ENCODE results near the gene C16orf54.
A peak's percentile ranks its signal among the peaks of the same experiment; 100 is the strongest.
"Not testable (repeated sequence)": the region's sequence is repeated elsewhere in the genome, so short reads cannot be mapped to it uniquely, and the experiment has no call there.

The C16orf54 gene

DNA sequence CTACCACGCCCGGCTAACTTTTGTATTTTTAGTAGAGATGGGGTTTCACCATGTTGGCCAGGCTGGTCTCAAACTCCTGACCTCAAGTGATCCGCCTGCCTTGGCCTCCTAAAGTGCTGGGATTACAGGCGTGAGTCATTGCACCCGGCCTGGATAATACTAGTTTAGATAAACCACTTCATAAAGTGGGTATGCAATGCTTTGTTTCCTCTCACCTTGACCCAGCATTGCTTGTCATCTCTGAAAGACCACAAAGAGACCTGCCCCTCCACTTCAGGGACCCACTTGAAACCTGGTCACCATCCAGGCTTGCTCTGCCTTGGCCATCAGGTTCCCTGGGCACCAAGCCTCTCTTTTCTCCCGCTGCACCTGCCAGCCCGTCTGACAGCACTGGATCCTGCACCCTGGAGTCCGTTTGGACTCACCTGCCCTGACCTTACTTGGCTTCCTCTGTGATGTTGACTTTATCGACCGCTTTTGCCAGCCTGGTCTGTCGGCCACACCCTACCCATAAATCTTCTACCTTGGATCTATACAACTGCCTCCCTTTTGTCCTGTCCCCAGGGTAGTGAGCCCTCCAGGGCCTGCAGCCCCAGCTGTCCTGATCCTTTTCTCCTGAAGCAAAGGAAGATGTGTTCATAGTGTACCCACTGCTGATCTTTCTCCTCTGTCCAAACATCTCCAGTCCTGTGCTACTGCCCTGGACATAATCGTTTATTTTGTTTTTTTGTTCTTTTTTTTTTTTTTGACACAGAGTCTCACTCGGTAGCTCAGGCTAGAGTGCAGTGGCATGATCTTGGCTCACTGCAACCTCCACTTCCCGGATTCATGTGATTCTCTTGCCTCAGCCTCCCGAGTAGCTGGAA, 19.6 kb upstream of the C16orf54 start:
- no peak overlapping the region for H3K4me3 ChIP-seq (ENCODE audit: low read length)
- TF ChIP-seq, protein P1, sequence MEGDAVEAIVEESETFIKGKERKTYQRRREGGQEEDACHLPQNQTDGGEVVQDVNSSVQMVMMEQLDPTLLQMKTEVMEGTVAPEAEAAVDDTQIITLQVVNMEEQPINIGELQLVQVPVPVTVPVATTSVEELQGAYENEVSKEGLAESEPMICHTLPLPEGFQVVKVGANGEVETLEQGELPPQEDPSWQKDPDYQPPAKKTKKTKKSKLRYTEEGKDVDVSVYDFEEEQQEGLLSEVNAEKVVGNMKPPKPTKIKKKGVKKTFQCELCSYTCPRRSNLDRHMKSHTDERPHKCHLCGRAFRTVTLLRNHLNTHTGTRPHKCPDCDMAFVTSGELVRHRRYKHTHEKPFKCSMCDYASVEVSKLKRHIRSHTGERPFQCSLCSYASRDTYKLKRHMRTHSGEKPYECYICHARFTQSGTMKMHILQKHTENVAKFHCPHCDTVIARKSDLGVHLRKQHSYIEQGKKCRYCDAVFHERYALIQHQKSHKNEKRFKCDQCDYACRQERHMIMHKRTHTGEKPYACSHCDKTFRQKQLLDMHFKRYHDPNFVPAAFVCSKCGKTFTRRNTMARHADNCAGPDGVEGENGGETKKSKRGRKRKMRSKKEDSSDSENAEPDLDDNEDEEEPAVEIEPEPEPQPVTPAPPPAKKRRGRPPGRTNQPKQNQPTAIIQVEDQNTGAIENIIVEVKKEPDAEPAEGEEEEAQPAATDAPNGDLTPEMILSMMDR (conservative IDR thresholded peaks at IDR 0.05; ENCODE audit: low read length) = no peak
- DNase-seq (ENCODE audit: low read depth) = no peak

DNA sequence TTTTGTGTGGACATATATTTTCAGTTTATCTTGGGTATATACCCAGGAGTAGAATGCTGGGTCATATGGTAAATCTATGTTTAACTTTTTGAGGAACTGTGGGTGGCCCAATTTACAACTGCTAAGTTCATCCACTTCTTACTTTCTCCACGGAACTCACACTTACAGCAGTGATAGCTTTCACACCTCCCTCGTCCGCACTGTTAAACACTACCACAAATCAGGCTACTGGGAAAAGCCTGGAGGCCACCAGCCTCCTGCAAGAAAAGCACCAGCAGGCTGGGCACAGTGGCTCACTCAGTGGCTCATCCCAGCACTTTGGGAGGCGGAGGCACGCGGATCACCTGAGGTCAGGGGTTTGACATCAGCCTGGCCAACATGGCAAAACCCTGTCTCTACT, 17.5 kb upstream of the C16orf54 start:
- no peak overlapping the region for H3K4me3 ChIP-seq (ENCODE audit: low read length)
- no peak for DNase-seq (ENCODE audit: low read depth)
- TF ChIP-seq, protein P1 (conservative IDR thresholded peaks at IDR 0.05; ENCODE audit: low read length) = no peak

DNA sequence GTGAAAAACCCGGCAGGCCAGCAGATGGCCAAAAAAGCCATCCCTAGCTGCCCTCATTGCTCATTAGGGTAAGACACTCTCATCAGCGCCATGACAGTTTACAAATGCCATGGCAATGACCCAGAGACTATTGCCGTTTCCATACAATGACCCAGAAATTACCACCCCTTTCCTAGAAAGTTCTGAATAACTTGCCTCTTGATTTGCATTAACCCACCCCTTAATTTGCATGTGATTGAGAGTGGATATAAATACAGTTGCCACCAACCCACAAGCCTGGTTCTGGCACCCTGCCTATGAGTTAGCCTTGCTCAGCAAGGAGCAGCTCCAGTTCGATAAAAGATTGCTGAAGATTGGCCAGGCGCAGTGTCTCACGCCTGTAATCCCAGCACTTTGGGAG, 16.1 kb upstream of the C16orf54 start:
- TF ChIP-seq, protein P1 (conservative IDR thresholded peaks at IDR 0.05; ENCODE audit: low read length) = no peak
- DNase-seq (ENCODE audit: low read depth) = no peak

GRCh38 chr16:29761280-29761651, 15.5 kb upstream of the C16orf54 start:
- H3K4me3 ChIP-seq (ENCODE audit: low read length); DNase-seq (ENCODE audit: low read depth): not testable (repeated sequence)

More for the DNA sequence above, 16.1 kb upstream of the C16orf54 start:
- no peak overlapping the region for H3K4me3 ChIP-seq (ENCODE audit: low read length)

GRCh38 chr16:29760567-29761279, 14.9 kb upstream of the C16orf54 start:
- TF ChIP-seq, protein P1 (conservative IDR thresholded peaks at IDR 0.05; ENCODE audit: low read length) = no peak
- no peak overlapping the region for H3K4me3 ChIP-seq (ENCODE audit: low read length)
- DNase-seq (ENCODE audit: low read depth) = no peak

DNA sequence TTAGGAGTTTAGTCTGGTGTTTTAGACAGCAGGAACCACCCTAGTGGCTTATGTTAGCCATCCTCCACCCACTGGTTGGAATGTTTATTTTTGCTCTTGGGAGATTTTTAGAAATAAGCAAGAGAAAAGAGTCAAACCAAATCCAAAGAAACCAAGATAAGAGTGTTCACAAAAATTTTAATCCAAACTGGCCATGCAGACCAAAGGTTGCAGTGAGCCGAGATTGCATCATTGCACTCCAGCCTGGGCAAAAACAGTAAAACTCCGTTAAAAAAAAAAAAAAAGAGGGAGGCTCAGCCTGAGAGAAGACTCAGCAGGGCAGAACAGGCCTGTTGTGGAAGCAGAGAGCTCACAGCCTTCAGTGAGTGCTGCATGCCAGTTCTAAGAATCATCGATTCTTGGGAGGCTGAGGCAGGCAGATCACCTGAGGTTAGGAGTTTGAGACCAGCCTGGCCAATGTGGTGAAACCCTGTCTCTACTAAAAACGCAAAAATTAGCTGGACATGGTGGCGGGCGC, 12.2 kb upstream of the C16orf54 start:
- DNase-seq (ENCODE audit: low read depth) = peak; percentile 46
- no peak overlapping the region for H3K4me3 ChIP-seq (ENCODE audit: low read length)
- TF ChIP-seq, protein P1 (conservative IDR thresholded peaks at IDR 0.05; ENCODE audit: low read length) = peak; percentile 31; the same call in 1 of the 2 replicates

DNA sequence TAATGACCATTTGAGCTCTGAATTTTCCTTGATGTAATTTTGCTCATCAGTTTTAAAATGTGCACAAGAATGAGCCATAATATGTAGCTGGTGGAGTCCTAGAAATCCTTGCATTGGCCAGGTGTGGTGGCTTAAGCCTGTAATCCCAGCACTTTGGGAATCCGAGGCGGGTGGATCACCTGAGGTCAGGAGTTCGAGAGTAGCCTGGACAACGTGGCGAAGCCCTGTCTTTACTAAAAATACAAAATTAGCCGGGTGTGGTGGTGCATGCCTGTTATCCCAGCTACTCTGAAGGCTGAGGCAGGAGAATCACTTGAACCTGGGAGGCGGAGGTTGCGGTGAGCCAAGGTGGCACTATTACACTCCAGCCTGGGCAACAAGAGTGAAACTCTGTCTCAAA, 11.3 kb upstream of the C16orf54 start:
- DNase-seq (ENCODE audit: low read depth); H3K4me3 ChIP-seq (ENCODE audit: low read length): not testable (repeated sequence)

DNA sequence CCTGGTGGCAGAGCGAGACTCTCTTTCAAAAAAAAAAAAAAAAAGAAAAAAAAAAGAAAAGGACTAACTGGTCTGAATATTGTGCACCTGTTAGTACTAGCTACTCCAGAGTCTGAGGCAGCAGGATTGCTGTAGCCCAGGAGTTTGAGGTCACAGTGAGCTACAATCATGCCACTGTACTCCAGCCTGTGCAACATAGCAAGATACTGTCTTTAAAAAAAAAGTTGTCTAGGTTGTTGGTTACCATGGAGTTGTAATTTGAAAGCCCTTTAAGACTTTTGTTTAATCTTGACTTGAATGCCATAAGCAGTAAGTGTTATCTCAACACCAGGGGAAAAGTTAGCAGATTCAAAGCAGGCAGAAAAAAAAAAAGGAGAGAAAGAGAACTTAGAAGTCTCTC, 10.9 kb upstream of the C16orf54 start:
- TF ChIP-seq, protein P1 (conservative IDR thresholded peaks at IDR 0.05; ENCODE audit: low read length) = no peak
- no peak overlapping the region for H3K4me3 ChIP-seq (ENCODE audit: low read length)
- DNase-seq (ENCODE audit: low read depth) = no peak
